HG02763 (cell line): ENCODE results near the gene SACM1L.
"Not testable (repeated sequence)": the region's sequence is repeated elsewhere in the genome, so short reads cannot be mapped to it uniquely, and the experiment has no call there.

Source experiments
- ATAC-seq: cut with Tn5 transposase; IDR thresholded peaks from one replicate; pipeline ENCODE4 v1.9.1; 2021; ENCODE audit warnings: mild to moderate bottlenecking, moderate library complexity; ENCODE audit not compliant: unreplicated experiment

Gene SACM1L

DNA sequence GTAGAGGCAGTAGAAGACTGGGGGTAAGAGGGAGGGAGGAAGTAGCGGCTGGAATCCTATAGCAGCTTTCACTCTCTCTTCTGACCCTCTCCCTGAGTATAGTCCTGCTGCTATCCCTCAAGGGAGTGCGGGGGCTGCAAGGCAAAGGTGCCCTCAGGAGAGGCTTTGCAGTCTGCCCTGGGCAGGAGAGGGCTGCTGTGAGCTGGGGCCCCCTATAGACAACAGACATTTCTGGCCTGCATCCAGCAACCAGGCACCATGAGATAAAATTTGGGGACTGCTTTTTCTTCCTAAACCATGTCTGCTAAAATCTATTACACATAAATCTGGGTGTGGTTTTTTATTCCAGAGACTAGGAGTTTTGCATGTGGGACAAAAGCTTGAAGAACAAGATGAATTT is 48.0 kb downstream of the SACM1L start:
- no peak for ATAC-seq

DNA sequence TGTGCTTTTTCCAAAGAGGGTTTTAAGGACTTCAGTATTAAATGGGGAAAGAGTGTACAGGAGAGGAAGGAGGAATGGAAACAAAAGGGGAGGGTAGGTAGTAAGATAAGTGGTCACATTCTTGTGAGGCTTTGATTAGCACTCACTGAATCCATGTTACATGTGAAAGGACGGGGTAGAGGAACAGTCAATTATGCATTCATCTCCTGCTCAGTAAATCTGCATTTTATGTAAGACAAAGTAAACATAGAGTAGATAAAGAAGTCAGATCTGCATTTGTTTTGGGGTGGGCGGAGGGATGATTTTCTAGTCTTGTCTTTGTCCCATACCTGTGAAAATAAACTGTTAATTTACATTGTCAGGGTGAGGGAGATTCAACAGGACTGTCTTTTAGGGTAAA is 50.8 kb downstream of the SACM1L start:
- ATAC-seq: no peak

DNA sequence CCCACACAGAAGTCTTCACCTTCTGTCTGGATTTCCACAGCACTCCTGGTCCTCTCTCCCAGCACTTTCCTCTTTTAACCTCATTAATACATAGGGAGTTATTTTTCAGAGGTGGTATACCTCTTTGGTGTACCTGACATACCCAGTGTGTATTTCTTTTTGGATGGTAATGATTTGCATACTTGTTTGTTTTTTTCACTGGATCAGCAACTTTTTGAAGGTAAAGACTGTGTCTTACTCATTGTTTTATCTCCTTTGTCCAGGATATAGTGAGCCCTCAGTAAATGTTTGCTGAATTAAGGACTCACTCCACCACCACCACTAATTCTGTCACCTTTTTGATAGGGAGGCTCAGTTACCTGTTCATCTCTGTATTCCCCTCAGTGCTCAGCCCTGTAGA is 52.1 kb downstream of the SACM1L start:
- ATAC-seq: no peak

DNA sequence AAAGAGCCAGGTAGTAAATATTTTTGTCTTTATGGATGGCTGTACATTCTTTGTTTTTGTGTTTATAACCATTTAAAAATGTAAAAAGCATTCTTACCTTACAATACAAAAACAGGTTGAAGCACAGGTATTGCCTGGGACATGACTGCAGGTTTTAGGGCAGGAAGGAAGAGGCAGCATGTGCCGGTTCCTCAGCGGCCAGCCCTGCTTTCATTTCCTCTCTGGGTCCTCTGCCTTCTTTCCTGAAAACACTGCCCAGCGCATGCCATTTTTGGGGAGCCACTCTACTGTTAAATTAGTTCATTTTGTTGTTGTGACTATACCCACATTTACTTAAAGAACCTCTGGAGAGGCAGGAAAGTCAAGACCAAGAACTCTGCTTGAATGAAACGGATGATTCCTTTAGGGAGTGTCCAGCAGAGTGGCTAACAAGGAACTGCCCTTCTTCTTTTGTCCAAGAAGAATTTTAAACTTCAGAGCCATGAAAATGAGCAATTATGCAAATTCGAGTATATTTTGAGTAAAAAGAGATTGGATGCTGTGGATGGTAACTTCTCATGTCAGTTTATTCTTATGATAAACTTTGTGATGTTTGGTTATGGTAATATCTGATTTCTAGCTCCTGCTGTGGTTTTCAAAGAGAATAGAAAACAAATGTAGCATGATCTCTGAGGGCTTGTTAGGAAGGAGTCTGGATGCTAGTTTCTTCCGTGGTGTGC is 52.7 kb downstream of the SACM1L start:
- ATAC-seq: no peak

DNA sequence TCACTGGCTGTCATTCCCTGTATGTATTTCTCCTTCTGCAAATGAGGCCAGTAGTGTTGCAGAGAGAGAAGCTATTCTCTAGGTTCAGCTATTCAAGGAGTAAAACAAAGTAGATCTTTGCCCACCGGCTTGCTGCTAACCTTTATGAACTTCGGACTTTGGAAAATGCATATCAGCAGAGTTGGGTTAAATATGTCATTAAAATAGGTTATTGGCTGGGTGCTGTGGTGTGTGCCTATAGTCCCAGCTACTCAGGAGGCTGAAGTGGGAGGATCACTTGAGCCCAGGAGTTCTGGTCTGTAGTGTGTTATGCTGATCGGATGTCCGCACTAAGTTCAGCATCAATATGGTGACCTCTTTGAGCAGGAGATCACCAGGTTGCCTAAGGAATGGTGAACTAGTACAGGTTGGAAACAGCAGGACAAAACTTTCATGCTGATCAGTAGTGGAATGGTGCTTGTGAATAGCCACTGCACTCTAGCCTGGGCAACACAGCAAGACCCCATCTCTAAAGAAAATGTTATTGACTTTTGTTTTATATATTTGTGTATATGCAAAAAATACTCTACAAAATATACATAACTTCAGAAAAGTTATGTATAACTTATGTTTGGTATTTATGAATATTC is 53.4 kb downstream of the SACM1L start:
- ATAC-seq: no peak

DNA sequence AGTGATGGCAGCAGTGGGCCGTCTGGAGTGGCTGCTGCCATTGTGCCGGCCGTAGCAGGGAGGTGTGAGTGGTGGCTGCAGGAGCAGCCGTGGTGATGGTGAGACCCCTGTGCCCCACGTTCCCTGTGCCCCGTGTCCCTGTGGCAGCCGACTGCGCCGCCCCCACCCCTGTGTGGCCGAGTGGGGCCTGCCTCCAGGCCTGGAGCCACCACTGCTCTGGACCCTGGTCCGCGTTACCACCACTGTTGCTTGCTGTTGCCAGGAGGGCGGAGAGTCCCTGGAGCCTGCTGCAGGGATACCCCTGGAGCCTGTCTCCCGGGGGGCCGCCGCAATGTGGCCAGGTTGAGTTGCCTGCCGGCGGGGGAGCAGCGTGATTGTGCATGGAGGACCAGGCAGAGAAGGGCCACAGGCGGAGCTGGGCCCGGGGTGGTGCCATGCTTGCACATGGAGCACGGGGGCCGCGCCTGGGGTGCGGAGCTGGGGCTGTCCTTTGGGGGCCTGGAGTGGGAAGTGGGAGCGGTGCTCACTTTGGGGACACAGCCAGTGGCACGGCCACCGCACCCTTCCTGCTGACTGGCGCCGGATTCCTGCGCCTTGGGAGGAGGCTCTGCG is 57.1 kb downstream of the SACM1L start:
- ATAC-seq: no peak

DNA sequence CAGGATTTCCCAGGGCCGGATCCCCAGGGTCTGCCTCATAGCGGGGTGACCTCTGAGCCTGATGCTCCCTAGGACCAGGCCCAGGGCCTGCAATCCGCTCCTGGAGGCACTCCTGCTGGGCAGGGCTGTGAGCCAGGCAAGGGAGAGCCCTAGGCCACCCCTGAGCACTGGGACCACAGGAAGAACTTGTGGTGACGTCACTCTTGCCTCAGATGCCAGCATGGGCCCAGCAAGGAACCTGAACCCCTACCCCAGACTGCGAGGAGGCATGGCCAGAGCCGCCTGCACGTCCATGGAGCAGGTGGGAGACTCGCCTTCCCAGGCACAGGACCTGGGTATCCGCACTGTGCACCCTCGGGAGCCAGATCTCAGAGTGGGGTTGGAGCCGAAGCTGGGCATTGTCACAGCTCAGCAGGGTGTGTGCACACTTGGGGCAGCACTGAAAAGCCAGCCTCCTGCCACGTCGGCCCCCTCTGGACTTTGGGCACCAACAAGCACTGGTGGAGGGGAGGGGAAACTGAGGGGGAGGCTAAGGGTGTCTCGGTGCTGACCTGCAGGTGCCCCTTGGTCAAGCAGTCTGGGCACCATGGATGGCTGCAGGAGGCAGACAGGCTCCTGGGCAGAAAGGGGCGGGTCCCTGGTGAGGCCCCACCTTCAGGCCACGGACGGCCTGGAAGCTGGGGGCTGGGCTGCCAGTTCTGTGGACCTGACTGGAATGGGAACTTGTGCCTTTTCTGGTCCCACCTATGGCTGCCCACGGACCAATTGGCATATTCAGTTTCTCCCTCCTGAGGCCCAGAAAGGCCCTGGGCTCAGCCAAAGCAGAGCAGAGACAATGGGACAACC is 57.8 kb downstream of the SACM1L start:
- no peak for ATAC-seq

DNA sequence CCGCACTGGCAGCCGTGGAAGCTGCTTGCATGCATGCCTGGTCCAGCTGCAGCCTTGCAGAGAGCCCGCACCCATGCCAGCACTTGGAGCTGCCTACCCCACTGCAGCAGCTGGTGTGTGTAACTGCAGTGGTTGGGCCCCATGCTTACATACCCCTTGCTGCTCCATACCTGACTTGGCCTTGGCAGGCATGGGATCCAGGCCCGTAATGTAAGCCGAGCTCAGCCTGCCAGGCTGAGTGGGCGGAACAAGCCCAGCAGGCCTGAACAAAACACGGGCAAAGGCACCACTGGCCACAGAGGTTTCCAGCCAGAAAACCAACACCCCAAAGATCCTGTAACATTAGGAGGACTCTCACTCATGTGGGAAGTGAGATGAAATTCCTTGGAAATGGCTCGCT is 58.9 kb downstream of the SACM1L start:
- no peak for ATAC-seq

DNA sequence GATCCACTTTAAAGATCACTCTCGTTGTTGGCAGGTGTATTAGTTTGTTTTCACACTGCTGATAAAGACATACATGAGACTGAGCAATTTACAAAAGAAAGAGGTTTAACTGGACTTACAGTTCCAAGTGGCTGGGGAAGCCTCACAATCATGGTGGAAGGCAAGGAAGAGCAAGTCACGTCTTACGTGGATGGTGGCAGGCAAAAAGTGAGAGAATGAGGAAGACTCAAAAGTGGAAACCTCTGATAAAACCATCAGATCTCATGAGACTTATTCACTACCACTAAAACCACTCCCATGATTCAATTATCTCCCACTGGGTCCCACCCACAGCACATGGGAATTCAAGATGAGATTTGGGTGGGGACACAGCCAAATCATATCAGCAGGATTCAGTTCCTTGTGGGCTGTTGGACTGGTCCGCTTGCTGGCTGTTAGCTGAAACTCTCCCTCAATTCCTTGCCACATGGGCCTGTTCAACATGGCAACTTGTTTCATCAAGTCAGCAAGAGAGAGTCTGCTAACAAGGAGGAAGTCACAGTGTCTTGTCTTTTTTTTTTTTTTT is 59.9 kb downstream of the SACM1L start:
- not testable (repeated sequence) for ATAC-seq

DNA sequence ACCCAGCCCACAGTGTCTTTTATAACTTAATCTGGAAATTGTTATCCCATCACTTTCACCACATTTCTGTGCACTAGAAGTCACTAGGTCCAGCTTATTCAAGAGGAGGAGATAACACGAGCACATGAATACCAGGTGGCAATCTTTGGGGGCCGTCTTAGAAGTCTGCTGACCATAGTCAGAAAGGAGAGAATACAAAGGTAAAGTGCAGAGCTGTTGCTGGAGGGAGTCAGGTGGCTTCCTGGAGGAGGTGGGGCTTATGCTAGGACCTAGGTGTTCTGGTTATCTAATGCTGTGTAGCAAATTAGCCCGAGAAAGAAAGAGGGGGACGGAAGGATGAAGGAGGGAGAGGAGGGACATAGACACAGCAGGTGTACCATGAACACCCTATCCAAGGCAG is 60.7 kb downstream of the SACM1L start:
- ATAC-seq: no peak

DNA sequence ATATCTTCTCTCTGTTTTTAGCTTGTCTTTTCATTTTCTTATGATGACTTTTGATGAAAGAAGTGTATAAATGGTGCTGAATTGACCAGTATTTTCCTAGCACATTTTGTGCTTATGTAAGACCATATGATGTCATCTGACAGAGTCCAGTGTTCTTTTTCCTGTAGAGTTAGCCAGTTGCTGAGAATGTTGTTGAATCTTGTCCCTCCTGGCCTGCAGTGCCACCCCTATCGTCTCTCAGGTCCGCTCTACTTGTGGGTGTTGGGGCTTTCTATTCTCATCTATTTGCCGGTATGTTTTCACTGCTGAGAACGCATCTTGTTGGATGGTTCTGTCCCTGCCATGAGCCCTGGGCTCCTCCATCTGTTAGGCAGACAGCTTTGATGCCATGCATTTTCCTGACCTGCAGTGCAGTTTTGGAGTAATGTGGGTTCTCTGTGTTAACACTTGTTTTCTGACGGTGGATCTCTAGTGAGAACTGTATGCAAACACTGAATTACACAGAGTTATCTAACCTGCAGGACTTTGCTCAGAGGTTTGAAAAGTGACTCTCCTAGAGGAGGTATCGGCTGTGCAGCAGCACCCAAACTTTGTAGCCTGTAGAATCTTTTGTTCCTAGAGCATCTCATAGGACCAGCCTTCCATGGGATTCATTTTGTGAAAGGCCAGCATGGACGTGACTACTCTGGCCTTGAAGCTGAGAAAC is 62.5 kb downstream of the SACM1L start:
- no peak for ATAC-seq

DNA sequence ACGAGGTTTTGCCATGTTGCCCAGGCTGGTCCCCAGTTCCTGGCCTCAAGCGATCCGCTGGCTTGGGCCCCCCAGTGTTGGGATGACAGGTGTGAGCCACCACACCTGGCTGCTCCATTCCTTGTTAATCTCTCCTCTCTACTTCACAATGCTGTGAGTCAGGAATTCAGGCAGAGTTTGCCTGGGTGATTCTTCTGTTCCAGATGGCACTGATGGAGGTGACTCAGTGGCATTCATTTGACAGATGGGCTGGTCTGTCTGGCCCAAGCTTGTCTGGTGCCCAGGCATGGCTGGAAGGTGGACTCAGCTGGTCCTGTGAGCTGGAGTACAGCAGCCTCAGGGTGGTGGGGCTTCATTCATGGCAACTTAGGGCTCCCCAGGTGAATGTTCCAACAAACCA is 63.9 kb downstream of the SACM1L start:
- ATAC-seq: no peak

DNA sequence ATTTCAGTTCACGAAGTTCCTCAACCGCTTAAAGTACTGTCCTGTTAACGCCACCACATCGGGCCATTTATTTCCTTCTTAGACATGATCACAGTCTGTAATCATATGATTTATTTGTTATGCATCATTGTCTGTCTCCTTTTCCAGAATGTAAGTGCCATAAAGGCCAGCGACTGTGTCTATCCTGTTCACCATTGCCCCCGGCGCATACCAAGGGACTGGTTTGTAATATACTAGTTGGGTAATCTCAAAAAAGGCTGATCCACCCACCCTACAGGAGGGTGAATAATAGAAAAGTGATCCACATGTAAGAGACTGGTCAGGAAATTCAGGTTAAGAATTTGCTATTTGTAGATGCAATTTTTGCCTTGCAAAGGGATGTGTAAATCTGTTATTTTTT is 65.3 kb downstream of the SACM1L start:
- ATAC-seq: no peak

DNA sequence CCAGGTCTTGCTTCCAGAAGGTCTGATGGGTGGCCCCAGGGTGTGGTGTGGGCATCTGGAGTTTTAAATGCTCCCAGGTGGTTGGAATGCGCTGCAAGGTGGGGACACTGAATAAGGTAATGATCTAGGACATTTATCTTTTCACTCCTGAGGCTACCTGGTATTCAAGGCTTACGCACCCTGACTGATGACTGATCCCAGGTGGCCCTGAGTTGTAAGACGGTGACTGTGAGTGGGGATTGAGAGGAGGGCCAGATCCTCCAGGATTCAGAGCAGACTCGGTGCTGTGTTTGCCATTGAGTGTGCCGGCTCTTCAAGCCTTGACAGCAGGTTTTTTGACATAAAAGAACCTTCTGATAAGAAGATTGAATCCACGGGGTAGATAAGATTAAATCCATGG is 66.9 kb downstream of the SACM1L start:
- no peak for ATAC-seq

DNA sequence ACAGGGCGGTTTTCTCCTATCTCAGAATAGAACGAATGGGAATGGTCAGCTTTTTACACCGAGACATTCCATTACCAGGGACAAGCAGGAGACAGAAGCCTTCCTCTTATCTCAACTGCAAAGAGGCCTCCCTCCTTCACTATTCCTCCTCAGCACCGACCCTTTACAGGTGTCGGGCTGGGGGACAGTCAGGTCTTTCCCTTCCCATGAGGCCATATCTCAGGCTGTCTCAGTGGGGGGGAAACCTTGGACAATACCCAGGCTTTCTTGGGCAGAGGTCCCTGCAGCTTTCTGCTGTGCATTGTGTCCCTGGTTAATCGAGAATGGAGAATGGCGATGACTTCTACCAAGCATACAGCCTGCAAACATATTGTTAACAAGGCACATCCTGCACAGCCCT is 67.9 kb downstream of the SACM1L start:
- ATAC-seq: not testable (repeated sequence)

DNA sequence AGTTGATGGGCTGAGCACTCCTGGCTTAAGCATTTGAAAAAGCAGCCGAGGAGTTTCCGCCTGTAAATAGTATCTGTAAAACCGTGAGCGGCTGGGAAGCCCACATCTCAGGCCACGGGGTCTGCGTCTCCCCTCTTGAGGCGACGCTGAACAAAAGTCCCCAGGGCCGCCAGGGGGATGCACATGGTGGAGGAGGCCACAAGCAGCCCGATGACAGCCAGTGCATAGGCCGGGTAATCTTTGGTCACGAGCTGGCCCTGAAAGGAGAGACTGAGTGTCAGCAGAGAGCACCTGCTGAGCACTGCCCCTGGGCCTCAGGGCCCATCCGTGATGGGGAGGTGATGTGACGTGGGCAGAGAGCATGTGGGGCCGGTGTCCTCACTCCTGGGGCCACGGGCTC is 69.7 kb downstream of the SACM1L start:
- no peak for ATAC-seq

DNA sequence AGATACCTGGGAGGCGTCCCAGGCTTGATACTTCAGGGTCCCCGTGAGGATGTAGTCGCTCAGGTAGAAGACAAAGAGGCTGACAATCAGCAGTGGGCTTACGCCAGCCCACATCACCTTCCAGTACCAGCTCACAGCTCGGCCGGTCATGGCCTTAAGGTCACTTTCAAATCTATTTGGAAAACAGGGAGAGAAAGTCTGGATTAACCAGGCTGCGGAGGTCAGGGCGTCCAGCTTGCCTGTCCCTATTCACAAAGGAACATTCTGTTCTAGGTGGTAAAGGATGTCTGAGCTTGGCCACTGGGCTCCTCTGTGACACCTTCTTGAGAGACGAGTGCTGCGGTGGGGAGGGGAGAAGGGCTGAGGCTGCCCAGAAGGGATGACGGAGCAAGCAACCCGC is 70.7 kb downstream of the SACM1L start:
- ATAC-seq: no peak

DNA sequence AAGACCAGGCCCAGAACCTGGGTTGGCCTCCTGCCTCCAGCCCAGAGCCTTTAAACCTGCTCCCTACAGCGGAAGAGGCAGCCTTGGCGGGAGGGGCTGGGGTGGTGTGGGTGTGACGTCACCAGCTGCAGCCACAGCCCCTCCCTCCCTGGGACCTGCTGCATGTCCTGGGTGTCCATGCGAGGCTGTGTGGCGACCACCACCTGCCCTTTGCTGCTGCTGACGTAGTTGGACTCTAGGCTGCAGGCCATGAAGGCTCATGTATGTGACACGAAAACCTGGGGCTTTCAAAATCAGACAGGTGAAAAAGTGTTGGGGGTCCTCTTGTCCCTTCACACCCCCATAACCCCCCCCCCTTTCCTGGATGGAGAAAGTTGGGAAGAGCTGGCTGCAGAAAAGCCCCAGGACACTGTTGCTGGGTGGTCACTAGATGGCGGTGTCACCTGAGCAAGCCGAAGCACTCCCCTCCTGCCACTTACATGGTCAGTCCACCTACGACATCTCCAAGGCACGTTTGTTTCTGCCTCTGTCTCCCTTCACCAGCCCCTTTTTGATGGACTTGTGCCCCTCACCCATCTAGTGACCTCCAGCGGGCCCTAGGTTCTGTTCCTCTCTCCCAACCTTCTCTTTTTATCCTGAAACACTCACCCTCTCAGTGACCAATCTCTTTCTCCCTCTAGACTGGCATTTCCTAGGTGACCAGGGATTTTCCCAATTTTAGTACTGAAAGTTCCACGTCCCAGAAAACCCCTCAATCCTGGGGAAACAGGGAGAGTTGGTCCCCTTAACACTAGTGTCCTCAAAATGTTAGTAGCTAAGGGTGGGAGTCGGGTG is 71.9 kb downstream of the SACM1L start:
- no peak for ATAC-seq

DNA sequence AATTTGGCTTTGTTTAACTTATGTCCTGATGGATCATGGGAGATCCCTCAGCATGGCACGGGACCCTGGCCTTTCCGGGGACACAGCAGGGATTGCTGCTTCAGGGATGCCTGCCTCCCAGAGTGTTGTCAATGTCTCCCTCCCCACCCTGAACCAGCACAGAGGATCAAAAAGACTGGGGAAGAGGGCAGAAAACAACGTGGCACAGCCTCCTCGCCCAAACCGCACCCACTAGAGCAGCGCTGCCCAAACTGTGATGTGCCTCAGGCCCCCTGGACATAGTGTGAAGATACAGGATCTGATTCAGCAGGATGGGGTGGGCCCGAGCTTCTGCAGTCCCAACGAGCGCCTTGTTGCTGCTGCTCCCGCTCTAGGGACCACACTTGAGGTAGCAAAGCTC is 72.6 kb downstream of the SACM1L start:
- no peak for ATAC-seq
